T-cell (primary cell): ENCODE data around the gene RBM20. TPM values are rescaled to one million over a fixed set of nuclear protein-coding genes. Genes with fewer than 3 reads are reported as not detected.
A peak's percentile ranks its signal among the peaks of the same experiment; 100 is the strongest.

Experiments
- ATAC-seq, 4 experiments: fragments of 200-7000 bp in 3 of 4; fragments of 150-1000 bp in 1 of 4; cut with Tn5 transposase; replicated peaks in 1 of 4; 1 replicate in 3 of 4; 2 replicates in 1 of 4; pipeline ENCODE4 v1.10.0; 2021; ENCODE audit warnings: moderate library complexity in 3 of 4, mild to moderate bottlenecking in 2 of 4, moderate number of reproducible peaks in 1 of 4
- CTCF ChIA-PET, 2 donors: fragments of 300-600 bp; sonication (Branson Sonifier 250); formaldehyde crosslinking; loops; one replicate each; lab custom pipeline; 2022; ENCODE audit warnings: antibody characterized with exemption in 2 of 2; lab: Charles Lee
- POLR2A ChIA-PET, 2 donors: fragments of 300-600 bp; sonication (Branson Sonifier 250); formaldehyde crosslinking; loops; one replicate each; lab custom pipeline; 2022; ENCODE audit warnings: antibody characterized with exemption in 2 of 2; lab: Charles Lee
- DNase-seq, 35 experiments: peaks; one replicate each; pipeline versions ENCODE4 v3.0.0 to v3.0.0-alpha.2; 2013 to 2023
- H3K27ac ChIP-seq: one replicate; pipeline ENCODE4 v1.5.1; 2013; ENCODE audit warnings: low read length
- H3K27me3 ChIP-seq, 2 experiments: replicated peaks in 1 of 2; 1 replicate in 1 of 2; 2 replicates in 1 of 2; pipeline versions ENCODE4 v1.6.1 to v1.7.0; 2013; ENCODE audit warnings: low read length in 1 of 2, mixed read lengths in 1 of 2; ENCODE audit not compliant: control insufficient read depth in 2 of 2, insufficient read depth in 2 of 2; ENCODE audit errors: extremely low read depth in 1 of 2
- H3K36me3 ChIP-seq, 2 donors: 1 replicate in 1 of 2; 2 replicates in 1 of 2; pipeline versions ENCODE4 v1.6.1 to v1.7.0; 2013; ENCODE audit warnings: low read length in 1 of 2; ENCODE audit not compliant: control insufficient read depth in 2 of 2, insufficient read depth in 1 of 2; ENCODE audit errors: extremely low read depth in 1 of 2
- H3K4me1 ChIP-seq, 2 experiments: 1 replicate in 1 of 2; 2 replicates in 1 of 2; pipeline versions ENCODE4 v1.6.1 to v1.7.0; 2013; ENCODE audit warnings: low read length in 2 of 2, mixed read lengths in 1 of 2; ENCODE audit not compliant: insufficient read depth in 2 of 2, control insufficient read depth in 1 of 2; ENCODE audit errors: extremely low read depth in 1 of 2
- H3K4me3 ChIP-seq, 2 donors: 1 replicate in 1 of 2; 2 replicates in 1 of 2; pipeline versions ENCODE4 v1.5.1 to v1.7.0; 2013; ENCODE audit warnings: mild to moderate bottlenecking in 2 of 2, low read length in 1 of 2, moderate library complexity in 1 of 2; ENCODE audit not compliant: control insufficient read depth in 1 of 2; ENCODE audit errors: extremely low read depth in 1 of 2
- H3K9me3 ChIP-seq: 2 replicates; pipeline ENCODE4 v1.7.0; 2013
- H3K27ac Mint-ChIP-seq, 2 donors: one replicate each; pipeline ENCODE4 v1.8.0; 2020 to 2021; ENCODE audit warnings: mild to moderate bottlenecking in 2 of 2, mixed read lengths in 2 of 2
- H3K27me3 Mint-ChIP-seq, 2 donors: one replicate each; pipeline ENCODE4 v1.8.0; 2021 to 2022; ENCODE audit warnings: mixed read lengths in 2 of 2
- H3K36me3 Mint-ChIP-seq: one replicate; pipeline ENCODE4 v1.8.0; 2021; ENCODE audit warnings: mixed read lengths
- H3K4me1 Mint-ChIP-seq, 3 donors: one replicate each; pipeline ENCODE4 v1.8.0; 2020 to 2022; ENCODE audit warnings: mixed read lengths in 3 of 3, mild to moderate bottlenecking in 1 of 3
- H3K4me3 Mint-ChIP-seq, 3 donors: one replicate each; pipeline ENCODE4 v1.8.0; 2020 to 2022; ENCODE audit warnings: mild to moderate bottlenecking in 3 of 3, mixed read lengths in 3 of 3, moderate library complexity in 3 of 3
- H3K9me3 Mint-ChIP-seq, 3 donors: one replicate each; pipeline ENCODE4 v1.8.0; 2020 to 2022; ENCODE audit warnings: mixed read lengths in 3 of 3
- WGBS: methylation state at CpG from one replicate; pipeline ENCODE4 v1.1.5; 2013; ENCODE audit warnings: missing lambda C conversion rate; ENCODE audit not compliant: insufficient coverage; 5-methylcytosine and 5-hydroxymethylcytosine counted together
- total RNA-seq, 35 experiments: library from RNA in 6 of 35; stranded (reverse) in 6 of 35; fragments of 120-200 nt in 1 of 35; gene quantifications; one replicate each; pipeline versions ENCODE4 v1.2.1 to v1.2.4 and lab custom pipeline; 2013 to 2026

RBM20 gene
- total RNA-seq, 5 donors from 2014 or later (not counting 1 experiment from before 2014, with no cell fraction given), result 0.09 to 3.0 (median 0.33) TPM

- Mint-ChIP-seq H3K4me3 (peak overlapping the region; percentile 3 to 63 (median 59)), H3K9me3 (peaks cover 0 to 4% (median 0%) of the 10 kb centered on the region in 3 donors), H3K27ac (peak overlapping the region; percentile 67 to 80), H3K4me1 (peaks cover 76 to 84% (median 83%) of the 10 kb centered on the region in 3 donors), H3K27me3 (no peaks in the 10 kb centered on the region), H3K36me3 (no peaks in the 10 kb centered on the region)
- WGBS, result 73% methylated on average over 6 of the region's 7 CpGs
- no peaks in the 10 kb centered on the region for H3K9me3 ChIP-seq
- DNase-seq (no peak), ATAC-seq (peak in 1 of 4 experiments; percentile 26)
- CTCF ChIA-PET, result interaction anchor here (0.7 to 1.6 kb wide), 5 partner anchors 12 to 547 kb away, joined by 3 to 7 read pairs (median 3); partner anchors contain the start of gene SMNDC1 (in 1 of the 2)
- H3K27me3 ChIP-seq, result no peaks in the 10 kb centered on the region
- H3K4me3 ChIP-seq, result no peak overlapping the region
- peak overlapping the region; percentile 11 for H3K27ac ChIP-seq
- POLR2A ChIA-PET, result interaction anchor here in 1 of 2 donors (0.9 kb wide), 1 partner anchor 9 kb away, joined by 3 read pairs; no protein-coding TSS in a partner anchor
- no peaks in the 10 kb centered on the region for H3K36me3 ChIP-seq
- H3K4me1 ChIP-seq, result peaks cover 38 to 60% of the 10 kb centered on the region in 2 experiments
These were observed 208.2 kb downstream of the RBM20 start for GRCh38 chr10:110852255-110852896.

GRCh38 chr10:110852947-110853346, 208.8 kb downstream of the RBM20 start:
- peak overlapping the region; percentile 67 to 80 for H3K27ac Mint-ChIP-seq
- Histone ChIP-seq H3K9me3 (no peaks in the 10 kb centered on the region), H3K4me3 (no peak overlapping the region), H3K36me3 (no peaks in the 10 kb centered on the region), H3K27ac (no peak overlapping the region), H3K4me1 (peaks cover 44 to 66% of the 10 kb centered on the region in 2 experiments), H3K27me3 (no peaks in the 10 kb centered on the region)
- POLR2A ChIA-PET, result no interaction called here
- H3K36me3 Mint-ChIP-seq, result no peaks in the 10 kb centered on the region
- H3K4me3 Mint-ChIP-seq, result peak overlapping the region in 2 of 3 donors; percentile 59 to 63
- no peaks in the 10 kb centered on the region for H3K27me3 Mint-ChIP-seq
- 77% methylated on average over 3 of the region's 4 CpGs for WGBS
- DNase-seq (no peak), ATAC-seq (peak in 1 of 4 experiments; percentile 18)
- H3K4me1 Mint-ChIP-seq, result peaks cover 80 to 86% (median 85%) of the 10 kb centered on the region in 3 donors
- CTCF ChIA-PET, result interaction anchor here in 1 of 2 donors (0.8 to 1.6 kb wide), 4 partner anchors 12 to 548 kb away, joined by 3 to 7 read pairs (median 3); partner anchors contain the start of gene SMNDC1
- H3K9me3 Mint-ChIP-seq, result peaks cover 0 to 4% (median 0%) of the 10 kb centered on the region in 3 donors

GRCh38 chr10:110853921-110854605, 209.9 kb downstream of the RBM20 start:
- no peak overlapping the region for H3K27ac ChIP-seq
- H3K4me1 ChIP-seq, result peaks cover 54 to 69% of the 10 kb centered on the region in 2 experiments
- no peaks in the 10 kb centered on the region for H3K36me3 ChIP-seq
- peak overlapping the region in 2 of 3 donors; percentile 5 to 63 for H3K4me3 Mint-ChIP-seq
- CTCF ChIA-PET, result interaction anchor here (0.6 to 1.2 kb wide), 2 partner anchors 43 to 99 kb away, joined by 3 to 5 read pairs; no protein-coding TSS in a partner anchor
- no peaks in the 10 kb centered on the region for H3K27me3 ChIP-seq
- peak overlapping the region; percentile 67 to 80 for H3K27ac Mint-ChIP-seq
- H3K4me1 Mint-ChIP-seq, result peaks cover 87 to 89% (median 88%) of the 10 kb centered on the region in 3 donors
- peaks cover 0 to 4% (median 0%) of the 10 kb centered on the region in 3 donors for H3K9me3 Mint-ChIP-seq
- no peak for DNase-seq
- no peaks in the 10 kb centered on the region for H3K36me3 Mint-ChIP-seq
- no peaks in the 10 kb centered on the region for H3K27me3 Mint-ChIP-seq
- POLR2A ChIA-PET, result no interaction called here
- H3K4me3 ChIP-seq, result no peak overlapping the region
- no peak for ATAC-seq
- no peaks in the 10 kb centered on the region for H3K9me3 ChIP-seq

- POLR2A ChIA-PET, result interaction anchor here (0.6 to 2.4 kb wide), 12 partner anchors 10 to 271 kb away, joined by 3 to 11 read pairs (median 3); partner anchors contain the start of gene PDCD4 (in 1 of the 2)
- peak overlapping the region; percentile 96 for H3K27ac ChIP-seq
- DNase-seq (peak in 5 of 35 experiments; percentile 22 to 60 (median 40)), ATAC-seq (peak; percentile 13 to 61 (median 37))
- H3K36me3 ChIP-seq, result no peaks in the 10 kb centered on the region
- no peaks in the 10 kb centered on the region for H3K9me3 ChIP-seq
- no peaks in the 10 kb centered on the region for H3K27me3 ChIP-seq
- 36% methylated on average over 8 of the region's 12 CpGs for WGBS
- H3K4me3 ChIP-seq, result no peak overlapping the region
- CTCF ChIA-PET, result interaction anchor here (0.5 to 2.3 kb wide), 16 partner anchors 11 to 1599 kb away, joined by 3 to 13 read pairs (median 4); partner anchors contain the start of gene PDCD4 (in 1 of the 2)
- Mint-ChIP-seq H3K4me3 (peak overlapping the region; percentile 6 to 72 (median 29)), H3K36me3 (no peaks in the 10 kb centered on the region), H3K4me1 (peaks cover 87 to 92% (median 91%) of the 10 kb centered on the region in 3 donors), H3K27me3 (no peaks in the 10 kb centered on the region), H3K27ac (peak overlapping the region; percentile 96), H3K9me3 (no peaks in the 10 kb centered on the region)
- H3K4me1 ChIP-seq, result peaks cover 67 to 74% of the 10 kb centered on the region in 2 experiments
These were observed 213.4 kb downstream of the RBM20 start for GRCh38 chr10:110857265-110858171.

- ChIA-PET POLR2A (interaction anchor here (0.5 to 2.4 kb wide), 5 partner anchors 13 to 100 kb away, joined by 3 to 11 read pairs (median 3); partner anchors contain the start of gene PDCD4 (in 2 of the 2)), CTCF (interaction anchor here (0.6 to 2.3 kb wide), 5 partner anchors 18 to 112 kb away, joined by 3 to 12 read pairs (median 3); no protein-coding TSS in a partner anchor)
- Mint-ChIP-seq H3K4me3 (peak overlapping the region; percentile 10 to 72 (median 25)), H3K27ac (peak overlapping the region; percentile 96), H3K36me3 (no peaks in the 10 kb centered on the region), H3K27me3 (no peaks in the 10 kb centered on the region), H3K9me3 (no peaks in the 10 kb centered on the region), H3K4me1 (peaks cover 87 to 92% (median 91%) of the 10 kb centered on the region in 3 donors)
- DNase-seq, result peak in 1 of 35 experiments; percentile 52
- H3K27ac ChIP-seq, result peak overlapping the region; percentile 96
- H3K4me3 ChIP-seq, result no peak overlapping the region
- H3K27me3 ChIP-seq, result no peaks in the 10 kb centered on the region
- H3K36me3 ChIP-seq, result no peaks in the 10 kb centered on the region
- H3K4me1 ChIP-seq, result peaks cover 70 to 73% of the 10 kb centered on the region in 2 experiments
- WGBS, result no CpG with 5 or more reads among the region's 1 CpG
- H3K9me3 ChIP-seq, result no peaks in the 10 kb centered on the region
- no peak for ATAC-seq
These were observed 214.3 kb downstream of the RBM20 start for GRCh38 chr10:110858297-110858934.
